HEK293T (cell line): Measurements from ENCODE around the gene GFY.

Experiments used
- CTCF ChIA-PET: fragments of 350-600 bp; formaldehyde crosslinking; extraction: SDS; loops from one replicate; lab custom pipeline; 2021; ENCODE audit warnings: antibody characterized with exemption, inconsistent platforms; lab: Yijun Ruan, JAX
- POLR2A ChIA-PET: fragments of 350-600 bp; formaldehyde crosslinking; extraction: SDS; loops from one replicate; lab custom pipeline; 2020; ENCODE audit warnings: antibody characterized with exemption, inconsistent platforms; lab: Yijun Ruan, JAX
- DNase-seq: peaks from one replicate; pipeline ENCODE4 v3.0.0; 2012; ENCODE audit warnings: mixed read lengths; ENCODE audit errors: extremely low spot score
- ARNT ChIP-seq: fragments of 450-650 bp; IDR thresholded peaks from 2 replicates; pipeline ENCODE4 v1.6.1; 2017; ENCODE audit warnings: mild to moderate bottlenecking
- BHLHE40 ChIP-seq: fragments of 450-650 bp; IDR thresholded peaks from 2 replicates; pipeline ENCODE4 v1.6.1; 2016; ENCODE audit warnings: mild to moderate bottlenecking, moderate library complexity, borderline replicate concordance
- CTBP1 ChIP-seq: fragments of 450-650 bp; IDR thresholded peaks from 2 replicates; pipeline ENCODE4 v1.6.1; 2016; ENCODE audit warnings: borderline replicate concordance
- ELF4 ChIP-seq: fragments of 450-650 bp; IDR thresholded peaks from 2 replicates; pipeline ENCODE4 v1.6.1; 2017; ENCODE audit warnings: antibody characterized with exemption
- FOXA1 ChIP-seq: fragments of 450-650 bp; IDR thresholded peaks from 2 replicates; pipeline ENCODE4 v1.6.1; 2016; ENCODE audit warnings: mild to moderate bottlenecking
- FOXK2 ChIP-seq: fragments of 450-650 bp; IDR thresholded peaks from 2 replicates; pipeline ENCODE4 v1.6.1; 2016; ENCODE audit warnings: mild to moderate bottlenecking
- FOXM1 ChIP-seq: fragments of 450-650 bp; IDR thresholded peaks from 2 replicates; pipeline ENCODE4 v1.6.1; 2017; ENCODE audit warnings: mild to moderate bottlenecking, borderline replicate concordance
- HDGF ChIP-seq: fragments of 450-650 bp; IDR thresholded peaks from 2 replicates; pipeline ENCODE4 v1.6.1; 2017; ENCODE audit warnings: antibody characterized with exemption, borderline replicate concordance
- L3MBTL2 ChIP-seq: fragments of 450-650 bp; conservative IDR thresholded peaks from 2 replicates; pipeline ENCODE4 v1.6.1; 2016; ENCODE audit warnings: mild to moderate bottlenecking
- LEF1 ChIP-seq: fragments of 450-650 bp; IDR thresholded peaks from 2 replicates; pipeline ENCODE4 v1.6.1; 2017; ENCODE audit warnings: mild to moderate bottlenecking, borderline replicate concordance
- NFRKB ChIP-seq: fragments of 450-650 bp; IDR thresholded peaks from 2 replicates; pipeline ENCODE4 v1.6.1; 2016; ENCODE audit warnings: mild to moderate bottlenecking, moderate library complexity
- PKNOX1 ChIP-seq: fragments of 450-650 bp; IDR thresholded peaks from 2 replicates; pipeline ENCODE4 v1.6.1; 2016
- SP1 ChIP-seq: fragments of 450-650 bp; IDR thresholded peaks from 2 replicates; pipeline ENCODE4 v1.6.1; 2017
- SUZ12 ChIP-seq: fragments of 450-650 bp; IDR thresholded peaks from 2 replicates; pipeline ENCODE4 v1.6.1; 2016; ENCODE audit warnings: mild to moderate bottlenecking
- TARDBP ChIP-seq: fragments of 450-650 bp; IDR thresholded peaks from 2 replicates; pipeline ENCODE4 v1.6.1; 2016
- ZNF384 ChIP-seq: fragments of 450-650 bp; IDR thresholded peaks from 2 replicates; pipeline ENCODE4 v1.6.1; 2016

GFY gene

GRCh38 chr19:49390131-49390928 lies 34.9 kb upstream of the GFY start:
- ChIA-PET CTCF (interaction anchor here (1.1 to 1.6 kb wide), 2 partner anchors 13 to 27 kb away, joined by 4 read pairs; no protein-coding TSS in a partner anchor), POLR2A (interaction anchor here (0.6 to 1.2 kb wide), 2 partner anchors 56 to 62 kb away, joined by 3 to 4 read pairs; partner anchors contain the start of gene ALDH16A1)
- no peak for DNase-seq
- TF ChIP-seq BHLHE40 (no peak), FOXA1 (no peak), PKNOX1 (no peak), CTBP1 (no peak), HDGF (no peak), FOXK2 (no peak), ARNT (no peak), L3MBTL2 (no peak), TARDBP (no peak), NFRKB (no peak)

GRCh38 chr19:49390929-49391359 lies 34.2 kb upstream of the GFY start:
- ChIA-PET POLR2A (interaction anchor here (0.9 to 1.4 kb wide), 3 partner anchors 13 to 62 kb away, joined by 3 to 8 read pairs (median 6); partner anchors contain the start of genes ALDH16A1 and PIH1D1), CTCF (interaction anchor here (0.6 to 1.6 kb wide), 9 partner anchors 13 to 105 kb away, joined by 3 to 11 read pairs (median 3); partner anchors contain the start of genes GFY and SLC17A7)
- DNase-seq = no peak
- no peak for TF ChIP-seq FOXM1
- TF ChIP-seq ELF4 = no peak
- no peak for TF ChIP-seq FOXA1
- TF ChIP-seq BHLHE40 = no peak
- no peak for TF ChIP-seq LEF1
- no peak for TF ChIP-seq FOXK2
- no peak for TF ChIP-seq ARNT
- TF ChIP-seq HDGF = no peak
- no peak for TF ChIP-seq PKNOX1
- TF ChIP-seq TARDBP = no peak
- no peak for TF ChIP-seq CTBP1
- TF ChIP-seq NFRKB = no peak
- no peak for TF ChIP-seq ZNF384
- TF ChIP-seq SUZ12 = no peak
- TF ChIP-seq SP1 = no peak

GRCh38 chr19:49391581-49392399 lies 33.4 kb upstream of the GFY start:
- ChIA-PET CTCF (interaction anchor here (0.6 to 2.0 kb wide), 12 partner anchors 12 to 104 kb away, joined by 3 to 11 read pairs (median 3); partner anchors contain the start of genes GFY and SLC17A7), POLR2A (interaction anchor here (0.9 to 1.4 kb wide), 3 partner anchors 12 to 62 kb away, joined by 3 to 8 read pairs (median 6); partner anchors contain the start of genes ALDH16A1 and PIH1D1)
- TF ChIP-seq PKNOX1 = peak; percentile 54; the same call in 1 of the 2 replicates
- TF ChIP-seq CTBP1 = no peak
- peak; percentile 85 for DNase-seq

GRCh38 chr19:49393881-49394280 lies 31.3 kb upstream of the GFY start:
- CTCF ChIA-PET = interaction anchor here (1.5 kb wide), 1 partner anchor 10 kb away, joined by 4 read pairs; no protein-coding TSS in a partner anchor
- TF ChIP-seq SP1 (no peak), FOXA1 (no peak), ZNF384 (no peak), FOXK2 (no peak)
- DNase-seq = no peak
- POLR2A ChIA-PET = interaction anchor here (0.6 to 1.8 kb wide), 5 partner anchors 9 to 58 kb away, joined by 3 to 6 read pairs (median 4); partner anchors contain the start of gene PIH1D1

GRCh38 chr19:49395581-49396407 lies 29.4 kb upstream of the GFY start:
- POLR2A ChIA-PET = no interaction called here
- DNase-seq = no peak
- TF ChIP-seq FOXK2 (no peak), L3MBTL2 (no peak), ELF4 (no peak), BHLHE40 (no peak), SP1 (no peak), TARDBP (no peak)
- CTCF ChIA-PET = no interaction called here
